H7 (cell line): ENCODE measurements around the gene NFIB. TPM values are rescaled to one million over a fixed set of nuclear protein-coding genes. Genes with fewer than 3 reads are reported as not detected.

Experiments
- DNase-seq: peaks from one replicate; pipeline ENCODE4 v3.0.0; 2012
- H3K27me3 ChIP-seq: 2 replicates; pipeline ENCODE4 v1.6.0; 2011; ENCODE audit warnings: mild to moderate bottlenecking, low read length; ENCODE audit not compliant: control insufficient read depth, insufficient read depth
- H3K36me3 ChIP-seq: replicated peaks from 2 replicates; pipeline ENCODE4 v1.5.1; 2011; ENCODE audit warnings: low read length; ENCODE audit not compliant: control insufficient read depth, insufficient read depth
- H3K4me3 ChIP-seq: 2 replicates; pipeline ENCODE4 v1.5.1; 2011; ENCODE audit warnings: low read depth, mild to moderate bottlenecking, control low read depth, low read length, moderate library complexity; ENCODE audit not compliant: insufficient read depth
- total RNA-seq: library from RNA; depleted of rRNA; stranded (reverse); fragments of >200 nt; shearing (Covaris generic); gene quantifications from 2 replicates; pipeline ENCODE4 v1.2.3, GENCODE V29; 2014

NFIB gene
- total RNA-seq, 1 experiment from 2014 or later, result 5.0 TPM

DNA sequence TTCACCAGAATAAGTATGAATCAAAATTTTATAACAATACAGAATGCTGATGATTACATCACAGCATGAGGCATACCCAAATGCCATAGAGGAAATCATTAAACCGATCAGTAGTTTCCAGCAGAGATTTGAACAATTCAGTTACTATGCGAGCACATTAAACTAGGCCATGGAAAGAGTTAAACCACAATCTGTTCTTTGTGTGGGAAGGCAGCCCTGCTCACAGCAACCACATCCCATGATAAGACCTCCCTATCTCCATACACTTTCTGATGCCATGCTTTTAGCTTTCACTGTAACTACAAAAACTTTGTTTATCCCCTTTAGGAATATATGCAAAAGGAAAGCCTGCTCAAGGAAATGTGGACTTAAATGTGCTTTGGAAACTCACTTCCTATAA lies 4.5 kb downstream of the NFIB start:
- H3K36me3 ChIP-seq, result no peaks in the 10 kb centered on the region
- no peak overlapping the region for H3K4me3 ChIP-seq
- peaks cover 18% of the 10 kb centered on the region for H3K27me3 ChIP-seq
- no peak for DNase-seq

DNA sequence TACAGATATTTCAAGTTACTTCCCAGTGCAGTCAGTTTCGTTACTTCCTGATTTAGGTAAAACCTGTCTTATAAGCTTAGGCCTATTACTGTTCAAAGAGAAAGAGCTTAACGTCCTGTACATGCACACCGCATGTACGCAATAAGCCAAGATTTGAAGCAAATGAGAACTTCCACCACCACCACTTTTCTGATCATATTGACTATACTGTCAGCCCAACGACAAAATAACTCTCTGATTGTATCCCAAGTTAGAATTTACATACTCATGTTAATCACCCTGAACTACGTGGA lies 5.1 kb downstream of the NFIB start:
- no peak for DNase-seq
- H3K36me3 ChIP-seq, result no peaks in the 10 kb centered on the region
- peaks cover 18% of the 10 kb centered on the region for H3K27me3 ChIP-seq
- no peak overlapping the region for H3K4me3 ChIP-seq

DNA sequence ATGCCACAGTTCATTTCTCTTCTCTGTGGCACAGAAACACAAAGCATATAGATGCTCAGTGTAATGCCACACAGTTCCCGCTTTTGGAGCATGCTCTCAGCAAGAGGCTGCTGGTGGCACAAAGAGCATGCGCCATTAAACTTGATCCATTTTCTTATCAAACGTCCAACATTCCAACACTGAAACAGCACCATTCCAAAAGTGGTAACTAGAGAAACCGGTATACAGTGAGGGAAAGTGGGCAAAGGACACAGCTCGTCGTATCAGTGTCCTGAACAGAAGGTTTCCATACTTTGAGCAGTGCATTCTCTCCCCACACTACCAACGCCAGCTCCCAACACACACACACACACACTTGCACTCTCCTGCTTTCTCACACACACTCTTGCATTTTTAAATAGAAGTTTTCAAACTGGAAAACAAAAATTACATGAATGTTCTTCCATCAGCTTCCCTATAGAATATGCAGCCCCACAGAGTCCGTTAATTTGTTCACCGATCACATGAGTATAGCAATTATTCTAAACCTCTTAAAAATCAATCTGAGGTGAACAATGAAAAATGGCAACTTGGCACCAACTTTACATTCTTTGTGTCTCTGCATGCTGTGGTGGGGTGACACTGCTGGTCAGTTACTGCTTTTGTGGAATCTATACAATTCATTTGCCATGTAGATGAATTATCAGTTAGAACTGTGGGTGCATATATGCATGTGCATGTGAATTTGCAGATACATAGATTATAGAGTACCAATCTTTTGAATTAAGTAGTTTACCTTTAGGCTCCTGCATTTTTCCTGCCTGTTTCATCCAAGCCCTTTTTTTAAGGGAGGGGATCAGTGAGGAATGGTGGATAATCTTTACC lies 5.7 kb downstream of the NFIB start:
- no peak overlapping the region for H3K4me3 ChIP-seq

DNA sequence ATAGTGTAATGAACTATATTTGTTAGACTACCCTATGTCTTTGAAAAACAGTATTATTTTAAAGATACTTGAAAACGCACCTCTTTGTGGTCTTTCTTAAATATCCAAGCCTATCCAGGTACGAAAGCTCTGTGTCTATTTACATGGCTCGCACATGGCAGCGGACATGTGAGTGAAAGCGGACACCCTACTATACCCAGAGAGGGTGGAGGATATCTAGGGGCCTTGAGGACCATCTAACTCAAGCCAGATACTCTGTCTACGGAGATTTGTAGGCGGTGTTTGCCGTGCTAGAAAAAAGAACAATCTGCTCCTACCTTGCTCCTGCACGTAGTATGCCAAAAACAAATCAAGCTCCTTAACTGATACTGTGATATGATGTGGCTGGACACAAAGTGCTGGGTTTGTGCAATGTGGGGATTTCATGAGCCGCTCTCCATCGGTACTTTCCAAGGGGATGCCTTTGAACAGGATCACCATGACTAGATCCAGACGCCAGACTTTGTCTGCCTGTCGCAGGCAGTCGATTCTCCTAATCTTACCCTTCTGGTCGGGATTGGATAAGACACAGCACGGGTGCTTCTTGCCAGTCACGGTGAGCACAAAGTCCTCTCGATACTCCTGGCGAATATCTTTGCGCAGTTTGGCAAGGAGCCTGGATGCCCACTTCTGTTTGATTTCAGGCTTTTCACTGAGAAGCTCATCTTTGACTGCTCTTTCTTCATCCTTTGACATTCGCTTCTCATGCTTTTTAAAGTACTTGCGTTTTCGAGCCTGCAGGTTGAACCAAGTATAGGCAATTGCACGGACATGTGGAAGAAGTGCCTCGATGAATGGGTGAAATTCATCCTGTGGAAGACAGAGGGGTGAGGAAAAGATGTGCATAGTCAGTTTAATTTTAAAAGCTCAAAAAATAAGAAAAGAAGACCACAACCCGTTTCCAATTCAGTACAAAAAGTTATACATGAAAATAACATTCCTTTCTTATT lies 7.0 kb downstream of the NFIB start:
- no peak for DNase-seq
- H3K4me3 ChIP-seq, result no peak overlapping the region
- no peaks in the 10 kb centered on the region for H3K36me3 ChIP-seq
- peaks cover 8% of the 10 kb centered on the region for H3K27me3 ChIP-seq

More for the DNA sequence above, 5.7 kb downstream of the NFIB start:
- H3K36me3 ChIP-seq, result no peaks in the 10 kb centered on the region
- peaks cover 17% of the 10 kb centered on the region for H3K27me3 ChIP-seq
- DNase-seq, result no peak

DNA sequence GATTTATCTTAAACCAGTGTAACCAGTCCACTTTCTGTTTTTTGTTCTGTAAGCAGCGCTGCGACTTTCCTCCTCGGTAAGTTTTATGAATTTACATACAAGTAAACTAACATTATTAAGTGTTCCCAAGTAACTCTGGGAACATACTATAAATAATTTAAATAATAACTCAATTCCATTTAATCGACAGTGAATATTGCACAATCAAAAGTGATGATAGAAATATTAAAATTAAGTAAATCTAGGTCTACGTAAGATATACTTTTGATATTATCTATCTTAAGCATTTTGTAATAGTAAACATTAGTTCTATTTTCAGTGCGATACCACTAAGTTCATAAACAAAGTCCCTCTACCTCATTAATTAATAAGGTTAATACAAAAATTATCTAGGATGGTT lies 7.8 kb downstream of the NFIB start:
- H3K27me3 ChIP-seq, result peaks cover 1% of the 10 kb centered on the region; the same call in 1 of the 2 replicates
- no peaks in the 10 kb centered on the region for H3K36me3 ChIP-seq
- no peak overlapping the region for H3K4me3 ChIP-seq
- DNase-seq, result no peak

DNA sequence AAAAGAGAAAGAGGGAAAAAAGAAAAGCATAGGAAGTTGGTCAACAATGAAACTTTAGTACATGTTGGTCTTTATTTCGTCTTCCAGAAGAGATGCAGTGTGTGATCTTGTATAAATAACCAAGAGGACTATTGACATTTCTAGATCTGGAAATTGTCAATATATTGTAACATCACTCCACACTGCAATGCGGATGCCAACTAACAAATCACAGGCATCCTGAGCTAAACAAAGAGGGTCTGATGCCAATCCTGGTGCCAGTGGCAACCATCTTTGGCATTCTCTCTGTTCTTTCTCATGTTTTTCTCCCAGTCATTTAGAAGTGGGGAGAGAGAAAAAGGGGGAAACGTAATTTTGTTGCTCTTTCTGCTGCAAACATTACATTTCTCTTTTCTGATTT lies 9.7 kb downstream of the NFIB start:
- Histone ChIP-seq H3K27me3 (no peaks in the 10 kb centered on the region), H3K4me3 (no peak overlapping the region), H3K36me3 (no peaks in the 10 kb centered on the region)
- no peak for DNase-seq

DNA sequence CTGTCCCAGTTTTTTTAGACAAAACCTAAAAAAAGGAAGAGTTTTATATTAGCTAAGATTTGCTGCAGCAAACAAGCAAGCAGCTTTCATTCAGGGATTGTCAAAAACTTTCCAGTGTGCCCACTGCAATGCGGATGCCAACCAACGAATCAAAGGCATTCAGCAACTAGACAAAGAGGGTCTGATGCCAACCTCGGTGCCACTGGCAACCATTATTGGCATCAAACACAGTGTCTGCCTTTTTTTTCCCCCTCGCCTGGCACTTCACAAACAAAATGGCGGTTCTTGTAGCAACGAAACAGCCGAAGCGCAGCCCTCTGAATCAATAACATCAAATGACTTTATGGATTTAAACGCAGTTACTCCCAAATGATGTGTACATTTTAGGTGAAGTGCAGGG lies 10.4 kb downstream of the NFIB start:
- no peak overlapping the region for H3K4me3 ChIP-seq
- no peaks in the 10 kb centered on the region for H3K27me3 ChIP-seq
- H3K36me3 ChIP-seq, result no peaks in the 10 kb centered on the region
- DNase-seq, result no peak

DNA sequence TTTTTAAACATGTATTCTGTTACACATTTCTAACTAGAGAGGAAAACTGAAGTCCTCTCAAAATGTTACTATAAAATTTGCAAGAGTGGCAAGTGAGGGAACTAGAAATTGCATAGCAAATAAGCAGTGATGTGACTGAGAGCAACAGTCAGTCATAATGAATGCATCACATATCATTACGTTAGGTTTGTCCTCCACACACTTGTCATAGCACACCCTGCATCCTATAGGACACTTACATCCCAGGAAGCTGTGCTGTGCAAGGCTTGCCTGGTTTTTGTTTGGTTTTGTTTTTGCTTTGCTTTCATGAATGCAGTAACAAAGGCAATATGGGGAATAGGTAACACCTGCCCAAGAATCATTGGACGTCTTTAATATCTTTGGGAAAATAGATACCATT lies 10.8 kb downstream of the NFIB start:
- DNase-seq, result no peak
- H3K27me3 ChIP-seq, result no peaks in the 10 kb centered on the region
- no peak overlapping the region for H3K4me3 ChIP-seq
- no peaks in the 10 kb centered on the region for H3K36me3 ChIP-seq

DNA sequence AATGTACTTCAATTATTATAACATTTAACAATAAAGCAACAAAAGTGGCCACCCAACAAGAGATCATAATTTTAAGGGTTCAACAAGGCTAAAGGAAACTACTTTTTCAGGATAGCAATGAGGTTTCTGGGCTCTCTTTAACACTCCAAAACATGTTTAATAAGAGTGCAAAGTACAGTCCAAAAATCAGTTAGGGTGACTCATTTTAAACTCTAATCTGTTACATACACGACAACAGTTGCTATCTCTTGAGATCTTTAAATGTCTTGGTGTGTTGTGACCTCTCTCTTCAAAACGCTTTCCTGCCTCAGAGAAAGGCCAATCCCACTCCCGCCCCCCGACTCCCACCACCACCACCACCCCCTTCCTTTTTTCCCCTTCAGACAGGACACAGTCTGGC lies 11.5 kb downstream of the NFIB start:
- Histone ChIP-seq H3K4me3 (no peak overlapping the region), H3K27me3 (no peaks in the 10 kb centered on the region), H3K36me3 (no peaks in the 10 kb centered on the region)
- DNase-seq, result no peak

DNA sequence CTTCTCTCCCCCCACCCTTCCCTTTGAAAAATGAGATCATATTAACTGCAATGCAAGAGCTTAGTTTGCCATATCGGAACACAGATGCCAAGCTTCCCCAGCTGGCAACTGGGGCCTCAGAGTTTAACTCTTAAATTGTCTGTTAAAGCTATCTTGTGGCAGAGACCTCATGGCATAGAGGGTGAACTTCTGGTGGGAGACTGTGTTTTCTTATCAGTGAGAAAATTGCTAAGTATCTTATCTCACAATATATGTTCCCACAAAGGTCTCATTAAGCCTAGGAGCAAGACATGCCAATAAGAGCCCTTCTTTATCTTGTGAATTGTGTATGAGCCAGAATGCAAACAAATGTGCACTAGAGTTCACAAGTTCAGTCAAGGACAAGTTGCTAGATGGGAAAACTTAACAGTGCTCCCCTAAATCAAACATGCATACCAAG lies 12.3 kb downstream of the NFIB start:
- Histone ChIP-seq H3K27me3 (no peaks in the 10 kb centered on the region), H3K36me3 (no peaks in the 10 kb centered on the region), H3K4me3 (no peak overlapping the region)
- DNase-seq, result no peak

DNA sequence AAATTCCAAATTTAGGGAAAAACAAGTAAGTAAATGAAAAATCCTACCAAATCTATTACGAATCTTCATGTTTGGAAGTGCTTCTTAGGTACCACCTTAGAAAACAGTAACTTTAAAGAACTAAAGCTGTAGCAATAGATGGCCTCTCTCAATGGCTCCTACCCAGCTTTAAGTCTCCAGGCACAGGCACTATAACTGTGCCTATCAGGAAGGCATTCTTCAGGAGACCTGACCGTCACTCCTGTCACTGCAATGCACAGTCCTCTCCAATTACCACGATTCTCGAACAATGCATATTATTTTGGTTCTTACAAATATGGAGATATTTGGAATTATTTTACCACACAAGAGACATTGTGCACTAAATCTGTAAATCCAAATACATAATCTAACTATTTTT lies 12.9 kb downstream of the NFIB start:
- no peak overlapping the region for H3K4me3 ChIP-seq
- DNase-seq, result no peak
- no peaks in the 10 kb centered on the region for H3K36me3 ChIP-seq
- no peaks in the 10 kb centered on the region for H3K27me3 ChIP-seq

DNA sequence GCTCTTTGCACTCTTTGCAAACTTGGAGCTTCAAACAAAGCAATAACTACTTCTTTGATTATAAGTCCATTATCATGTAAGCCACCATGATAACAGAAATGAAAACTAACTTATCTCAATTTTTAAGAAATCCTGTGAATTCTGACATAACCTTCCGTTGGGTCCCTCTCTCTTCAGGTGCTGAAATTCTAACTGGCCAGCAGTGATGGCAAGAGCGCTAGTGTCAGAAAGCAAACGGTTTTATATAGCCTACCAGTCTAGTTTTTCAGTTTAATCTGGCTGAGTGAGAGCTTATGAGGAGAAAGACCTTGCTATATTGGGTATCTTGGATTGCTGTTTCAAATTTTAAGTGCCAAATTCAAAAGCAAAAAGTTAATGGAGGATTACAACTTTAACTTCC lies 13.4 kb downstream of the NFIB start:
- no peaks in the 10 kb centered on the region for H3K27me3 ChIP-seq
- H3K4me3 ChIP-seq, result no peak overlapping the region
- DNase-seq, result no peak
- H3K36me3 ChIP-seq, result no peaks in the 10 kb centered on the region

DNA sequence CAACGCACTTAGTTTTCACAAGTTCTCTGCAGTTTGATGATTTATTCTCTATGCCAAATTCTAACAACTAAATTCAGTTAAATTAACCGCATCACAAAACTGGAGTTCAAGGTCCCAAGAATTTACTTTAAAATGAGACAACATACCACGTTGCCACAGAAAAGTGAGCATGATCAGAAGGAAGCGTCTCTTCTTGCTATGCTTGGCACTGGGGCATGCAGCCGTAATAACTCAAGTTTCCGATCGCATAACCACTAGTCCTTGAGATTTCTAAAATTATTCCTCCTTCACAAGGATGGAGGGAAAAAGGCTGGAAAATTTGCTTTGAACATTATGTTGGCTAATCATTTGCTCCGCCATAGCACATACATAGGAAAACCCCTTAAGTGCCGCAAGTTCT lies 13.9 kb downstream of the NFIB start:
- no peaks in the 10 kb centered on the region for H3K27me3 ChIP-seq
- H3K4me3 ChIP-seq, result no peak overlapping the region

DNA sequence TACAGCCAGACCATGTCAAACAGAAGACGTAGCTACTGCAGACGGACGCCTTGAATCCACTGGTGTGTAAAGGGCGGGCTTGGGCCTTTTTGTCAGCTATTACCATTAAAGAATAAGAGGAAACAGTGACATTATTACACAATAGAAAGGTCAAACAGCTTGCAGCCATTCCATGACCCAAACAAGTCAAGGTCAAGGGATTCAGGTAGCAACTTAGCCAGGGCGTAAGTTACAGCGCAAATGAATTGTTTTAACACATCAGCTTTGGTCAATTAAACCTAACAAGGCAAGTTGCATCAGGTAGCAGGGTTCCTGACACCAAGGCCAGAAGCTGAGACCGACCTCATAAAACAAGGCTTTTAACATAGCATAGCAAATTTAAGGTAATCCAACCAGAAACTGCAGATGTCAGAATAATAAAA lies 15.3 kb downstream of the NFIB start:
- Histone ChIP-seq H3K27me3 (no peaks in the 10 kb centered on the region), H3K4me3 (no peak overlapping the region), H3K36me3 (no peaks in the 10 kb centered on the region)
- DNase-seq, result no peak

More for the DNA sequence above, 13.9 kb downstream of the NFIB start:
- H3K36me3 ChIP-seq, result no peaks in the 10 kb centered on the region
- no peak for DNase-seq
